GM12864 (cell line): ENCODE data around the gene INSRR.

Source experiments
- DNase-seq: peaks from one replicate; pipeline ENCODE4 v3.0.0-alpha.2; 2011; ENCODE audit warnings: low read depth
- H3K4me3 ChIP-seq: 2 replicates; pipeline ENCODE4 v1.5.1; 2011; ENCODE audit warnings: mild to moderate bottlenecking, low read depth, low read length, control low read depth
- TF ChIP-seq, protein P1 (sequence below): IDR thresholded peaks from 2 replicates; pipeline ENCODE4 v1.5.1; 2011; ENCODE audit warnings: low read depth, mild to moderate bottlenecking, moderate library complexity, low read length, control low read depth, inconsistent platforms; ENCODE audit errors: missing control alignments

INSRR gene

DNA sequence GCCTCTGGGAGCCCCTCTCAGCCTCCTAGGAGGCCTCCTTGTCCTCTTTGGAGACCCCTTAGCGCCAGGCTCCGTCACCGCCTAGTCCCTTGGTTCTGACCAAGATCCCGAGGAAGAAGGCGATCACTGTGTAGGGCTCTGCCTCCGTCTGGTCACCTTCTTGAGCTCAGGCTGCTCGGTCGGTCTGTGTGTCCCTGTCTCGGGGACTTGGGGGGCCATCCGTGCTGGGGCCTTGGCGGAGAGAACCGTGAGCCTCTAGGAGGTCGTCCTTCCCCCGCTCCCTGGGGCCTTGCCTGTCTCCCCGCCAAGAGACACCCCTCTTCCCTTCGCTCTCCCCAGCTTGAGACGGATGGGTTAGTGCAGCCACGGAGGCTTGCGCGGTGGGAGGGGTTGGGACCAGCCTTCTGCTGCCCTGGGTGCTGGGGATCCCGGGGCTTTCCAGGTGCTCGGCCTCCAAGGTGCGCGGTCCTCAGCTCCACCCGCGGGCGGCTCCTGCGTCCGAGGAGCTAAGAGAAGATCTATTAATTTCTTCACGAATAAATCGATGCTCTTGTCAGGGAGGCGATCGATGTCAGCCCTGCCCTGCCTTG lies 701 bp upstream of the INSRR start:
- DNase-seq, result no peak
- TF ChIP-seq, protein P1, sequence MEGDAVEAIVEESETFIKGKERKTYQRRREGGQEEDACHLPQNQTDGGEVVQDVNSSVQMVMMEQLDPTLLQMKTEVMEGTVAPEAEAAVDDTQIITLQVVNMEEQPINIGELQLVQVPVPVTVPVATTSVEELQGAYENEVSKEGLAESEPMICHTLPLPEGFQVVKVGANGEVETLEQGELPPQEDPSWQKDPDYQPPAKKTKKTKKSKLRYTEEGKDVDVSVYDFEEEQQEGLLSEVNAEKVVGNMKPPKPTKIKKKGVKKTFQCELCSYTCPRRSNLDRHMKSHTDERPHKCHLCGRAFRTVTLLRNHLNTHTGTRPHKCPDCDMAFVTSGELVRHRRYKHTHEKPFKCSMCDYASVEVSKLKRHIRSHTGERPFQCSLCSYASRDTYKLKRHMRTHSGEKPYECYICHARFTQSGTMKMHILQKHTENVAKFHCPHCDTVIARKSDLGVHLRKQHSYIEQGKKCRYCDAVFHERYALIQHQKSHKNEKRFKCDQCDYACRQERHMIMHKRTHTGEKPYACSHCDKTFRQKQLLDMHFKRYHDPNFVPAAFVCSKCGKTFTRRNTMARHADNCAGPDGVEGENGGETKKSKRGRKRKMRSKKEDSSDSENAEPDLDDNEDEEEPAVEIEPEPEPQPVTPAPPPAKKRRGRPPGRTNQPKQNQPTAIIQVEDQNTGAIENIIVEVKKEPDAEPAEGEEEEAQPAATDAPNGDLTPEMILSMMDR, result no peak
- H3K4me3 ChIP-seq, result no peak overlapping the region

DNA sequence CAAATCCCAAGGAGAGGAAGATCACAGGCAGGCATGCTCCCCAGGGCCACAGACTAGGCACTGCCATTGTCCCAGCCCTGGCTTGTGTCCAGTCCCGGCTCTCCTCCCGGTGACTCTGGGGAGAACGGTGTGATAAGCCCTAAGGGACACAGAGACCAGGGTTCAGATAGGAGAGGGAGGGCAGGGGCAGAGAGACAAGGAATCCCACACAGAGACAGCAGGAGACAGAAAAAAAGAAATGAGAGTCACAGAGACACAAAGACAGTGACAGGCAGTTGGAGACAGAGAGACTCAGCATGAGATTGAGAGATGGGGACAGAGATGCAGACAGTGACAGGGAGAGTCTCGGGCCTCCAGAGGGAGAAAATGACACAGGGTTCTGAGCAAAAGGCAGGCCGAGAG lies 361 bp downstream of the INSRR start:
- TF ChIP-seq, protein P1, result no peak
- no peak for DNase-seq
- H3K4me3 ChIP-seq, result no peak overlapping the region

DNA sequence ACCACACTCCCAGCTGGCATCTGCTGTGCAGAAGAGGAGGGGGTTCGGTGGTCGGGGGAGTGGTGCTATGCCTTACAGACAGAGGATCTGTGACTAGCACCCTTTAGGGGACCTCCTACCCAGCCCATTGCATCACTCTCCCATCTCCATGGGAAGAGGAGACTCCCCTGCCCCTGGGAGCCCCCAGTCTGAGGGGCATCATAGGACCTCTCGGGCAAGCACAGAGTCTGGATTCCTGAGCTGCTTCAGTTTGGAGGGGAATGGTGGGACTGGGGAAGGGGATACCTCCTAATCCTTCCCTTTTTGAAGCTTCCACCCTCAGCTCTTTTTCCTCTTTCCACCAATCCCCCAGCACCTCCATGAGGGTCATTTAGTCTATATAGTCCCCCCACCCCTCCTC lies 1.4 kb downstream of the INSRR start:
- no peak overlapping the region for H3K4me3 ChIP-seq
- TF ChIP-seq, protein P1, result no peak
- no peak for DNase-seq

DNA sequence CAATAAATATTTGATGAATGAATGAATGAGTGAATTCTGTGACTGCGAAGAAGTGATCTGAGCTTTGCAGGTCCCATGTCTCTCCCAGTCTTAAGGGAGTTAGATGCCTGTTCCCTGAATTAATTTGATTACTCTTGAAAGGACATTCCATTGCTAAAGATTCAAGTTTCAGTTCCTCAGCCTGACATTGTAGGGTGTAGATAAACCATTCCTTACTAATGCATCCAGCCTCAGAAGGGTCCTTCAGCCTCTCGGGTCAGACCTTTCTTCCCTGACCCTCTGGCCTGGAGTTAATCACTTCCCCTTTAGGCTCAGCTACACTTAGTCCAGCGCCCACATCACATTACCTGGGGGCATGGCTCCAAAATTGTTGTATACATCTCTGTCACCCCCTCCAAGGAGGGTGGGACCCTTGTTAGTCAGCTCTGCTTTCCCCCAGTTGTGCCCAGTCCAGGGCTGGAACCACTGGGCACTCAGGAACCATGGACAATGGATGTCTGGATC lies 2.6 kb downstream of the INSRR start:
- DNase-seq, result no peak
- no peak overlapping the region for H3K4me3 ChIP-seq
- TF ChIP-seq, protein P1, result no peak

DNA sequence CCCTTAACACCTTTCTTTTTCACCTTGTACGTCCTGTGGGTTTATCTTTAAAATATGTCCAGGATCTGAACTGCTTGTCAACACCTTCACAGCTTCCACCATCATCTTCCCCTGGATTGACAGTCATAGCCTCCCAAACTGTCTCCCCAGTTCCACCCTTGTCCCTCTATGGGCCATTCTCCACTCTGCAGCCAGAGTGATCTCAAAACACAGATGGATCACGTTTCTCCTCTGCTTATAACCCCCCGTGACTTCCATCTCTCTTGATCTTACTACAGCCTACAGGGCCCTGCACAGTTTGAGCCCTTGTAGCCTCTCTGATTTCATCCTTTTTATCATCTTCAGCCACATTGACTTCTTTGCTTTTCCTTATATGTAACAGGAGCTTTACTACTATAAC lies 4.3 kb downstream of the INSRR start:
- H3K4me3 ChIP-seq, result no peak overlapping the region
- no peak for DNase-seq
- TF ChIP-seq, protein P1, result no peak

DNA sequence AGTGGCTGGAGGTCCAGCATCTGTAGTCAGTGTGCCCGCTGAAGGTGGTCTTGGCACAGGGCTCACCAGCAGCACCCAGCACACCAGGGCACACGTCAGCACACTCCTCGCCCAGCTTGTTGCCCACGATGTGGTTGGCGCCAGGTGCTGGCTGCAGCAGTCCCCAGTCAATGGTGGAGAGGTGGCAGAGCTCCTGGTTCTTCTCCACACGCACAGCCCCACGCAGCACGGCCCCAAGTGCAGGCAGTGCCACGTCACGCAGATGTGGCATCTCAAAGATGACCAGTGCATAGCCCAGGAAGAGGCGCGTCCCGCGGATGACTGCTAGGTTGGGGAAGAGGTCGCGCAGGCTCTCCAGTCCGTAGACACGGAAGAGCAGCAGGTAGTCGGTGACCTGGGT lies 5.2 kb downstream of the INSRR start:
- H3K4me3 ChIP-seq, result no peak overlapping the region
- no peak for DNase-seq
- TF ChIP-seq, protein P1, result no peak

DNA sequence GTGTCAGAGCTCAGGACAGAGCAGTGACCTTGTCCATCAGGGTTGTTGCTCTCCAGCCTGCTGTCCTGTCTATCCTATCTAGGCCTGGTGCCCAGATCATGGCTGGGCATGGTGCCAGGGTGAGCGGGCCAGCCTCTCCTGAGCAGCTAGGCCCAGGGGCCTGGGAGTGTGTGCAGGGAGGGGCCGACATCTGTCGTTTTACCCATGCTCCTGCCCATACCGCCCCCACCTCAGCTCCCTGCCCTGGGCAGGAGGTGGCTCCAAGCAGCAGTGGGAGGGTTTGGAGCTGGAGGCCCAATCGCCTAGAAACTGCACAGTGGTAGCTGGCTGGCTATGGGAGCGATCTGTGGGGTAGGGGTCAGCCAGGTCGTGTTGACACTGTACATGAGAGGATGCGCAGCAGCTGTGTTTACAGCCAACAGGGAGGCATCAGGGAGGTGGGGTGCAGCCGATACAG lies 6.5 kb downstream of the INSRR start:
- TF ChIP-seq, protein P1, result no peak
- no peak overlapping the region for H3K4me3 ChIP-seq
- no peak for DNase-seq
